Osteoblast (primary cell): ENCODE data around the gene OLFM2. TPM values are rescaled to one million over a fixed set of nuclear protein-coding genes. Genes with fewer than 3 reads are reported as not detected.

ENCODE experiments used
- DNase-seq: peaks from one replicate; pipeline ENCODE4 v3.0.0; 2011; ENCODE audit warnings: low spot score, mixed read lengths; ENCODE audit not compliant: insufficient read length; ENCODE audit errors: missing footprints
- H2AFZ ChIP-seq: 2 replicates; pipeline ENCODE4 v1.6.0; 2011; ENCODE audit warnings: mild to moderate bottlenecking, low read length
- H3K27ac ChIP-seq: 2 replicates; pipeline ENCODE4 v1.5.1; 2011; ENCODE audit warnings: mild to moderate bottlenecking, low read depth, low read length, moderate library complexity
- H3K27me3 ChIP-seq: 2 replicates; pipeline ENCODE4 v1.6.0; 2012; ENCODE audit warnings: mild to moderate bottlenecking, control low read depth, inconsistent platforms, low read length, moderate library complexity; ENCODE audit not compliant: insufficient read depth
- H3K36me3 ChIP-seq: 2 replicates; pipeline ENCODE4 v1.5.1; 2011; ENCODE audit warnings: mild to moderate bottlenecking, low read length, control low read depth, moderate library complexity; ENCODE audit not compliant: insufficient read depth
- H3K4me1 ChIP-seq: 2 replicates; pipeline ENCODE4 v1.5.1; 2011; ENCODE audit warnings: mild to moderate bottlenecking, low read length, control low read depth, moderate library complexity; ENCODE audit not compliant: insufficient read depth
- H3K4me2 ChIP-seq: 2 replicates; pipeline ENCODE4 v1.6.0; 2011; ENCODE audit warnings: mild to moderate bottlenecking, low read length; ENCODE audit not compliant: insufficient read depth
- H3K4me3 ChIP-seq: fragments of 200-600 bp; sonication (generic); 3 replicates; pipeline ENCODE4 v1.5.1; 2012; ENCODE audit warnings: mild to moderate bottlenecking, low read length, inconsistent platforms; ENCODE audit not compliant: insufficient read depth
- H3K79me2 ChIP-seq: 2 replicates; pipeline ENCODE4 v1.6.0; 2012; ENCODE audit warnings: mild to moderate bottlenecking, low read length, control low read depth, inconsistent platforms; ENCODE audit not compliant: insufficient read depth
- H3K9me3 ChIP-seq: 2 replicates; pipeline ENCODE4 v1.5.1; 2011; ENCODE audit warnings: low read depth, low read length, control low read depth
- H4K20me1 ChIP-seq: 2 replicates; pipeline ENCODE4 v1.6.0; 2012; ENCODE audit warnings: mild to moderate bottlenecking, low read length, control low read depth; ENCODE audit not compliant: insufficient read depth
- total RNA-seq: library from RNA; depleted of rRNA; stranded (reverse); fragments of >200 nt; gene quantifications from 2 replicates; pipeline ENCODE4 v1.2.3, GENCODE V29; 2012
- TF ChIP-seq, protein P1 (sequence below): IDR thresholded peaks from 2 replicates; pipeline ENCODE4 v1.5.1; 2011; ENCODE audit warnings: mild to moderate bottlenecking, low read depth, low read length, moderate library complexity; ENCODE audit errors: extremely low read depth

The OLFM2 gene
- total RNA-seq, 1 donor = 0.72 TPM

DNA sequence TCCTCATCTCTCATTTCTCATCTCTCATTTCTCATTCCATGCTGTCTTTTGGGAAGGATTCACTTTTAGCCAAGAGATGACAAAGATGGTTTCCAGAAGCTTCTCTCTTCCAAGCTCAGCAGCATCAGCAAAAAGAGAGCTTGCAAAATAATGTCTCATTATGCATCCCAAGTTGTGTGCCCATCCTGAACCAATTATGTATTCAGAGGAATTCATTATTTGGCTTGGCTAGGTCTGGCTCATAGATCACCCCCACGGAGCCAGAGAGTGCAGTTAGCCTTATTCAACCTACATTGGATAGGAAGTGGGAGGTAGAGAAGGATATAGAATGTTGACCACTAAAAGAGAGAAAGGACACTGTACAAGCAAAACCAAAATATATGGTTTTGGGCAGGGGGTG lies 5.4 kb upstream of the OLFM2 start:
- Histone ChIP-seq H3K4me1 (peaks cover 20% of the 10 kb centered on the region), H3K27ac (no peak overlapping the region), H3K9me3 (peaks cover 7% of the 10 kb centered on the region), H2AFZ (no peak overlapping the region), H3K4me3 (no peak overlapping the region), H3K79me2 (no peaks in the 10 kb centered on the region), H4K20me1 (no peaks in the 10 kb centered on the region), H3K4me2 (no peak overlapping the region), H3K27me3 (peaks cover 12% of the 10 kb centered on the region), H3K36me3 (no peaks in the 10 kb centered on the region)
- TF ChIP-seq, protein P1, sequence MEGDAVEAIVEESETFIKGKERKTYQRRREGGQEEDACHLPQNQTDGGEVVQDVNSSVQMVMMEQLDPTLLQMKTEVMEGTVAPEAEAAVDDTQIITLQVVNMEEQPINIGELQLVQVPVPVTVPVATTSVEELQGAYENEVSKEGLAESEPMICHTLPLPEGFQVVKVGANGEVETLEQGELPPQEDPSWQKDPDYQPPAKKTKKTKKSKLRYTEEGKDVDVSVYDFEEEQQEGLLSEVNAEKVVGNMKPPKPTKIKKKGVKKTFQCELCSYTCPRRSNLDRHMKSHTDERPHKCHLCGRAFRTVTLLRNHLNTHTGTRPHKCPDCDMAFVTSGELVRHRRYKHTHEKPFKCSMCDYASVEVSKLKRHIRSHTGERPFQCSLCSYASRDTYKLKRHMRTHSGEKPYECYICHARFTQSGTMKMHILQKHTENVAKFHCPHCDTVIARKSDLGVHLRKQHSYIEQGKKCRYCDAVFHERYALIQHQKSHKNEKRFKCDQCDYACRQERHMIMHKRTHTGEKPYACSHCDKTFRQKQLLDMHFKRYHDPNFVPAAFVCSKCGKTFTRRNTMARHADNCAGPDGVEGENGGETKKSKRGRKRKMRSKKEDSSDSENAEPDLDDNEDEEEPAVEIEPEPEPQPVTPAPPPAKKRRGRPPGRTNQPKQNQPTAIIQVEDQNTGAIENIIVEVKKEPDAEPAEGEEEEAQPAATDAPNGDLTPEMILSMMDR = no peak
- no peak for DNase-seq

DNA sequence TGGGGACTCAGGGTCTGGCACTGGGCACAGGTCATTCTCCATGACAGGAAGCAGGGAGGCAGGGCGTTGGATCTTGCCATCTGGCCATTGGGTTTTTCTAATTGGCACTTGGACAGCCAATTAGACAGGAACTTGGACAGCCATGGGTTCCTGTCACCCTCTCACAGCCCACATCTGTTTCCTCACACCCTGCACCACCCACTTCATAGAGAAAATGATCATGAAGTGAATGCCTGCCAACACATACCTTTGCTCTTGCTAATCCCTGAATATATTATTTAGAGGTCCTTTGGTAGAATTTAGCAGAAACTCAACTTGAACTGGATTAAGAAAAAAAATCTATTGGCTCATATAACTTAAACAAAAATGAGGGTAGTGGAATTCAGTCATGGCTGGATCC lies 4.9 kb upstream of the OLFM2 start:
- Histone ChIP-seq H3K79me2 (no peaks in the 10 kb centered on the region), H3K4me1 (peaks cover 15% of the 10 kb centered on the region), H4K20me1 (no peaks in the 10 kb centered on the region), H2AFZ (no peak overlapping the region), H3K36me3 (no peaks in the 10 kb centered on the region), H3K4me2 (no peak overlapping the region), H3K27me3 (peaks cover 14% of the 10 kb centered on the region), H3K9me3 (peaks cover 7% of the 10 kb centered on the region), H3K27ac (peak overlapping the region; percentile 14), H3K4me3 (no peak overlapping the region)
- TF ChIP-seq, protein P1 = no peak
- no peak for DNase-seq

- H3K4me1 ChIP-seq = peaks cover 11% of the 10 kb centered on the region
- H3K79me2 ChIP-seq = no peaks in the 10 kb centered on the region
- no peak for DNase-seq
- TF ChIP-seq, protein P1 = no peak
- H3K27me3 ChIP-seq = peaks cover 18% of the 10 kb centered on the region
- no peaks in the 10 kb centered on the region for H4K20me1 ChIP-seq
- H3K27ac ChIP-seq = peak overlapping the region; percentile 14
- no peaks in the 10 kb centered on the region for H3K36me3 ChIP-seq
- H3K4me2 ChIP-seq = no peak overlapping the region
- peaks cover 7% of the 10 kb centered on the region for H3K9me3 ChIP-seq
- no peak overlapping the region for H3K4me3 ChIP-seq
- no peak overlapping the region for H2AFZ ChIP-seq
Measured at GRCh38 chr19:9940778-9941177, 4.5 kb upstream of the OLFM2 start.

- TF ChIP-seq, protein P1 = no peak
- H3K9me3 ChIP-seq = peaks cover 7% of the 10 kb centered on the region
- H4K20me1 ChIP-seq = no peaks in the 10 kb centered on the region
- H3K27me3 ChIP-seq = peaks cover 31% of the 10 kb centered on the region
- no peak overlapping the region for H2AFZ ChIP-seq
- no peaks in the 10 kb centered on the region for H3K36me3 ChIP-seq
- H3K4me3 ChIP-seq = no peak overlapping the region
- H3K27ac ChIP-seq = no peak overlapping the region
- H3K4me1 ChIP-seq = peaks cover 11% of the 10 kb centered on the region
- no peak overlapping the region for H3K4me2 ChIP-seq
- H3K79me2 ChIP-seq = no peaks in the 10 kb centered on the region
- DNase-seq = peak; percentile 92
Measured at GRCh38 chr19:9939301-9939913, 3.1 kb upstream of the OLFM2 start.
